Bone marrow (tissue), 2 donors: ENCODE measurements around the gene KPNA4.

Experiments
- DNase-seq, 2 donors: peaks; one replicate each; lab custom pipeline; 2025; lab: John Stamatoyannopoulos, UW

KPNA4 gene

DNA sequence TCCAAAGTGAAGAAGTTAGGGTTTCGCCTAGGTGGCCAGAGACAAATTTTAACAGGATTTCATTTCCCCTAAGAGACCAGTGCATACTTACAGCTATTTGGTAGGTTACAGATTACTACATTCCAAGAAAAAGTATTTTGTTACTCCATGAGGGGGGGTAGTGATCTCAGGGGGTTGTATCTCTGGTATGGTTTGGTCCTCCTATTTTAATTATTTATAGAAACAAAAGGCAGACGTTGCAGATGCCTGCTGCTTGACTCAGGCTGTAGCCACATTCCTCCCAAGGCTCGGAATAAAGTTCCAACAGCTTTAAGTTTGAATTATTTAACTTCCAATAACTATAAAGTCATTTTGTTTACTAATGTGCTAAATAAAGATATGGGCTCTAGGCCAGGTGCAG, 114.5 kb downstream of the KPNA4 start:
- no peak for DNase-seq

- peak; percentile 64 to 88 for DNase-seq
Measured at GRCh38 chr3:160449636-160450598, 115.5 kb downstream of the KPNA4 start, which contains the start of gene TRIM59. Gene TRIM59 (minus strand): TSS chr3:160449786. CDS start chr3:160439183, 10,603 bp downstream.

DNA sequence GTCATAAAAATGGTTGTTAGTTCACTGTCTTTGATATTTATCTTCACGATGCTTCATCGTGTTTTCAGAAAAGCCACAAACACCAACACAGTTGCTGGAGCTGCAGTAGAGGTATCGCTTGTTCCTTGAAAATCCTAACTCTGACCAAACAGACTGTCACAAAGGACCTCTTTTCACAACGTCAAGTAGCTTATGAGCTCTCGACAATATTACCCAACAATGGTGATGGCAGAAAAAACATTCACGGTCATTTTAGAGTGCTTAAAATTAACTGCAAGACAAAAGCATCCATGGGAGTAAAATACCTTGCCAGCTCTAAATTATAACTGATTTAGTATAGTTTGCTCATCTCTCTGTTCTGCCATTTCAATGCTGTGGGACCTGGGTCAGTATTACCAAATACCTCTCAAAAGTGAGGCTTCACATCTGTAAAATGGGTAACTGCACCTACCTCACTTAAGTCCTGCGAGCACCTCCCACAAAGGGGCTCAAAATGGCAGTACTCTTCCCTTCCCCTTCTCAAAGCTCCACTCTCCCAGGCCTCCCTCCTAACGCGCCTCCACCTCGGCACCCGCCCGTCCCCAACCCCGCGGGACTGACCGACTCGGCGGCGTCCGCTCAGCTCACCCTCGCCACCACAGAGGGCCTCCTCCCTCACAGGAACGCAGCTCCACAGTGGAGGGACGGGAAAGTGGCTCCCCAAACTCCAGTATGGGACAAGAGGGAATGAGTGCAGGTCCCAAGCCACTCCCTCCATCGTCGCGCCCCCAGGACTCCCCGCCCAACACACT, 116.3 kb downstream of the KPNA4 start:
- DNase-seq = peak in 1 of 2 donors; percentile 40

DNA sequence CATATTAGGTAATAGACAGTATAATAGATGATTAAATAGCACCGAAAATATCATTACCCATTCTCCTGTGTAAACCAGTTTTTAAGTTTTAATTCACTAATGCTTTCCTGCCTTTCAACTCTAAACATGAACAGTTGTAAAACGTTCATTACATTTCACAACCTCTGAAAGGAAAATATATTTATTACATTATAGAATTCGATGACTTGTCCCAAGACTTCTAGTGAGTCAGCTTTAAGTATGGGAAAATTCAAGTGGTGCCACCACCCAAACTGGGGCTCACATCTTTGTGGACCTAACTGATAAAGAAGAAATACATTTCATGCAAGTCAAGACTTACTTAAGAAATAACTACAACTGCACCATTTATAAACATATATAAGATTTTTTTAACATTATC, 117.8 kb downstream of the KPNA4 start:
- no peak for DNase-seq

DNA sequence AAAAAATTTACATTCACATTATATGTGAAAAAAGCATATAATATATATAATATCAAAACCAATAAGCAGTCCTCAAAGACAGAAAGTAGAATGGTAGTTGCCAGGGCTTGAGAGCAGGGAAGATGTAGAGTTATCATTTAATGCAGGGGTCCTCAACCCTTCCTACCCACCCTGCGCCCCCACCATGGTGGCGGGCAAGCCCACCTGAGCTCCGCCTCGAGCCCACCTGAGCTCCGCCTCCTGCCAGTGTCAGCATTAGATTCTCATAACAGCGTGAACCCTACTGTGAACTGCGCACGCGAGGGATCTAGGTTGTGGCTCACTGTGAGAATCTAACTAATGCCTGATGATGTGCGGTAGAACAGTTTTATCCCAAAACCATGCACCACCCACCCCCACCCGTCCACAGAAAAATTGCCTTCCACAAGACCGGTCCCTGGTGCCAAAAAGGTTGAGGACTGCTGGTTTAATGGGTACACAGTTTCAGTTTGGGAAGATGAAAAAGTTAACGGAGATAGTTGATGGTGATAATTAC, 118.8 kb downstream of the KPNA4 start:
- DNase-seq = no peak

DNA sequence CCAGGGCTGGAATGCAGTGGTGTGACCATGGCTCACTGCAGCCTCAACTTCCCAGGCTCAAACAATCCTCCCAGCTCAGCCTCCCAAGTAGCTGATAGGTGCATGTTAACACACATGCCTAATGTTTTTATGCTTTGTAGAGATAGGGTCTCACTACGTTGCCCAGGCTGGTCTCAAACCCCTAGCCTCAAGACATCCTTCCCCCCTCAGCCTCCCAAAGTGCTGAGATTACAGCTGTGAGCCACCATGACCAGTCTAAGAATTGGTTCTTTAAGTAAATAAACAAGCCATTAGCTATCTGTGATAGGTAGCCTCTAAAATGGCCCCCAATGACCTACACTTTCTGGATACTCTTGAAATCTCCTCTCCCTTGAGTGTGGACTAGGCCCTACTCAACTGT, 119.5 kb downstream of the KPNA4 start:
- no peak for DNase-seq
